Panc1 (cell line): ENCODE measurements around the gene KCNG2. TPM values are rescaled to one million over a fixed set of nuclear protein-coding genes. Genes with fewer than 3 reads are reported as not detected.
A peak's percentile ranks its signal among the peaks of the same experiment; 100 is the strongest.

Source experiments
- ATAC-seq: fragments of 200-7000 bp; cut with Tn5 transposase; 2 replicates; pipeline ENCODE4 v1.9.1; 2020; ENCODE audit warnings: mild to moderate bottlenecking, moderate library complexity
- BruUV-seq: library from RNA; stranded (reverse); fragments of 400-500 nt; replicated peaks from 2 replicates; lab custom pipeline; 2021; lab: Mats Ljungman, UMichigan
- CTCF ChIA-PET: fragments of 300-600 bp; sonication (Branson Sonifier 250); formaldehyde crosslinking; loops from one replicate; lab custom pipeline; 2022; ENCODE audit warnings: antibody characterized with exemption; lab: Charles Lee
- POLR2A ChIA-PET: fragments of 300-600 bp; sonication (Branson Sonifier 250); formaldehyde crosslinking; loops from one replicate; lab custom pipeline; 2022; ENCODE audit warnings: antibody characterized with exemption; lab: Charles Lee
- DNase-seq: peaks from one replicate; pipeline ENCODE4 v3.0.0-alpha.2; 2010; ENCODE audit warnings: low read depth, low spot score
- H3K27ac ChIP-seq: 2 replicates; pipeline ENCODE4 v1.5.1; 2011; ENCODE audit warnings: mild to moderate bottlenecking, low read length, inconsistent platforms
- H3K27me3 ChIP-seq: fragments of 200-500 bp; sonication (Bioruptor generic); 2 replicates; pipeline ENCODE4 v1.6.0; 2014; ENCODE audit warnings: low read length, inconsistent platforms; ENCODE audit not compliant: control insufficient read depth, insufficient read depth
- H3K36me3 ChIP-seq: fragments of 200-500 bp; sonication (Bioruptor generic); 2 replicates; pipeline ENCODE4 v1.5.1; 2014; ENCODE audit warnings: inconsistent platforms, mild to moderate bottlenecking, low read length, moderate library complexity; ENCODE audit not compliant: control insufficient read depth, insufficient read depth
- H3K4me1 ChIP-seq: 2 replicates; pipeline ENCODE4 v1.5.1; 2011; ENCODE audit warnings: inconsistent platforms, mild to moderate bottlenecking, low read length, moderate library complexity; ENCODE audit not compliant: control insufficient read depth, insufficient read depth
- H3K4me3 ChIP-seq, 2 experiments: 2 replicates each; pipeline ENCODE4 v1.5.1; 2011 to 2012; ENCODE audit warnings: low read depth in 2 of 2, low read length in 2 of 2, mild to moderate bottlenecking in 2 of 2, inconsistent platforms in 1 of 2, moderate library complexity in 1 of 2
- H3K9me3 ChIP-seq: fragments of 200-500 bp; sonication (Bioruptor generic); 2 replicates; pipeline ENCODE4 v1.5.1; 2014; ENCODE audit warnings: low read depth, mild to moderate bottlenecking, inconsistent platforms, low read length, moderate library complexity; ENCODE audit not compliant: control insufficient read depth, insufficient read depth
- CTCF ChIP-seq: fragments of 450-650 bp; IDR thresholded peaks from 2 replicates; pipeline ENCODE4 v1.5.1; 2017; ENCODE audit warnings: mild to moderate bottlenecking
- POLR2AphosphoS5 ChIP-seq: IDR thresholded peaks from 2 replicates; pipeline ENCODE4 v1.6.1; 2012; ENCODE audit warnings: mild to moderate bottlenecking, low read depth, low read length, moderate library complexity
- REST ChIP-seq, 2 experiments: IDR thresholded peaks; 2 replicates each; pipeline ENCODE4 v1.6.1; 2011 to 2012; ENCODE audit warnings: low read depth in 2 of 2, control low read depth in 1 of 2, low read length in 1 of 2, mild to moderate bottlenecking in 1 of 2, moderate library complexity in 1 of 2; ENCODE audit not compliant: insufficient read depth in 1 of 2
- SIN3A ChIP-seq: IDR thresholded peaks from 2 replicates; pipeline ENCODE4 v1.6.1; 2012; ENCODE audit warnings: low read depth, mild to moderate bottlenecking, low read length, moderate library complexity, borderline replicate concordance; ENCODE audit not compliant: insufficient read depth
- TCF7L2 ChIP-seq: IDR thresholded peaks from 2 replicates; pipeline ENCODE4 v1.6.1; 2011; ENCODE audit warnings: mild to moderate bottlenecking, low read depth, low read length, inconsistent platforms
- in situ Hi-C: cut with HindIII; loops from 2 replicates; pipeline ENCODE4 v1.10.0; 2016; ENCODE audit warnings: low sequenced_read_pairs, low pct_unique_long_range_greater_than_20kb
- intact Hi-C: fragments of 100-400 bp; cut with micrococcal nuclease; formaldehyde crosslinking; loops from one replicate; pipeline ENCODE4 v1.10.0; 2022; ENCODE audit not compliant: unreplicated experiment
- total RNA-seq: library from RNA; stranded (reverse); gene quantifications from one replicate; pipeline ENCODE4 v1.2.1, GENCODE V29; 2021; ENCODE audit not compliant: unreplicated experiment

KCNG2 gene
- total RNA-seq, 1 experiment from 2014 or later: not detected

- CTCF ChIA-PET: no interaction called here
- no peak overlapping the region for H3K27ac ChIP-seq
- in situ Hi-C loops (no loop called here), intact Hi-C loops (no loop called here)
- peak; percentile 27; the same call in 1 of the 2 replicates for ATAC-seq
- no peak overlapping the region for H3K4me3 ChIP-seq
- TF ChIP-seq CTCF (no peak), SIN3A (no peak), TCF7L2 (no peak), REST (IDR thresholded peaks at IDR 0.05; ENCODE audit: insufficient read depth in 1 of 2, low read depth in 2 of 2, low read length in 1 of 2) (no peak), POLR2AphosphoS5 (no peak)
- no peak for DNase-seq
- peaks cover 13% of the 10 kb centered on the region for H3K27me3 ChIP-seq
- POLR2A ChIA-PET: no interaction called here
- BruUV-seq: no TSS peak
- H3K36me3 ChIP-seq: no peaks in the 10 kb centered on the region
- no peaks in the 10 kb centered on the region for H3K4me1 ChIP-seq
- peaks cover 7% of the 10 kb centered on the region for H3K9me3 ChIP-seq
Observed at GRCh38 chr18:79764131-79764530, 33.6 kb upstream of the KCNG2 start.

GRCh38 chr18:79765491-79766245, 32.1 kb upstream of the KCNG2 start:
- H3K27ac ChIP-seq: no peak overlapping the region
- peaks cover 19% of the 10 kb centered on the region for H3K27me3 ChIP-seq
- TF ChIP-seq REST (IDR thresholded peaks at IDR 0.05; ENCODE audit: insufficient read depth in 1 of 2, low read depth in 2 of 2, low read length in 1 of 2): no peak
- no peak for TF ChIP-seq SIN3A
- no peak for TF ChIP-seq CTCF
- no peak for TF ChIP-seq POLR2AphosphoS5
- no peak for TF ChIP-seq TCF7L2
- H3K9me3 ChIP-seq: peaks cover 7% of the 10 kb centered on the region
- H3K4me3 ChIP-seq: no peak overlapping the region
- no TSS peak for BruUV-seq
- H3K4me1 ChIP-seq: no peaks in the 10 kb centered on the region
- CTCF ChIA-PET: no interaction called here
- ATAC-seq (no peak; the same call in 1 of the 2 replicates), DNase-seq (no peak)
- H3K36me3 ChIP-seq: no peaks in the 10 kb centered on the region
- intact Hi-C loops (no loop called here), in situ Hi-C loops (no loop called here)
- POLR2A ChIA-PET: no interaction called here
